Measurements from ENCODE around the gene KSR2. TPM values are rescaled to one million over a fixed set of nuclear protein-coding genes. Genes with fewer than 3 reads are reported as not detected.

KSR2 gene
- total RNA-seq, 2 donors from 2014 or later: 1.2 to 1.3 TPM

DNA sequence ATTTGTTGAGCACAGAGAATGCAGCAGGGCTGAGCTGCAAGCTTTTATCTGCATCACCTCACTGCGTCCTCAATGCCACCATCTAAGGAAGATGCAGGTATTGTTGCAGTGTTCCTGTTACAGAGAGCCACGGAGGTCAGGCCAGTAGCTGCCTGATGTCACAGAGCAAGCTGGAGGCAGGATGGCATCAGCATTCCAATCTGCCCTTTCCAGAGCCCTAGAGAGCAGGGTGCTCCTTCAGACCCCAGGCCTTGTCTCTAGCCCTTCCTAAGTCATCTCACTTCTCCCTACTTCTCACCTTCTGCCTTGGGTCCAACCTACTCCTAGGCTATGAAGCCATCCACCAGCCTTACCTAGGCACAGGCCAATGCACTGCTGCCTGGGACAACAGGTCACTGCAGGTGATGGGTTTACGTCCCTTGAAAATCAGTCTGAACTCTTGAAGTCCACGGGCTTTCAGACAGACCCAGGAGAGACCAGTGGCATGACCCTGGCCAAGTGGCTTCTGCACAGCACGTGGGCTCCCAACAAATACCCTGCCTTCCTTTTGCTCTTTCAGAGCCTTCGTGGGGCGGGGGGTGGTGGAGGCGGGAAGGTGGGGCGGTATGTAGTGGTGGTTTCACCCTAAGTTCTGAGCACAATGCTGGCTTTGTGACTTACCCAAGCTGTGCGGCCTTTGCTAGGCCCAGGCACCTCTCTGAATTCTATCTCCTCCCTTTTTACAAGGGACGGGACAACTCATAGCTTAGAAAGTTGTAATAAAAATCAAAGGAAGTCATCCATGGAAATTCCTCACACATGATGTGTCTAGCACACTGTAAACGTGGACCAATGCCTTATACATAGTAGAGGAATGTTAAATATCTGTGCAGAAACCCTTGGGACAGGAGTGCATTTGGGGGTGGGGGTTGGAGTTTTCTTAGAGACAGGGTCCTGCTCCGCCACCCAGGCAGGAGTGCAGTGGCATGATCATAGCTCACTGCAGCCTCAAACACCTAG is 136.0 kb downstream of the KSR2 start:
- no peak for DNase-seq
- Histone ChIP-seq H3K27ac (no peak overlapping the region), H3K27me3 (no peaks in the 10 kb centered on the region), H3K9ac (ENCODE audit: low read depth in 2 of 2, low read length in 2 of 2) (no peak overlapping the region), H3K9me3 (no peaks in the 10 kb centered on the region), H3K36me3 (no peaks in the 10 kb centered on the region), H3K4me3 (no peak overlapping the region), H3K4me1 (no peaks in the 10 kb centered on the region)
- TF ChIP-seq, protein P1, sequence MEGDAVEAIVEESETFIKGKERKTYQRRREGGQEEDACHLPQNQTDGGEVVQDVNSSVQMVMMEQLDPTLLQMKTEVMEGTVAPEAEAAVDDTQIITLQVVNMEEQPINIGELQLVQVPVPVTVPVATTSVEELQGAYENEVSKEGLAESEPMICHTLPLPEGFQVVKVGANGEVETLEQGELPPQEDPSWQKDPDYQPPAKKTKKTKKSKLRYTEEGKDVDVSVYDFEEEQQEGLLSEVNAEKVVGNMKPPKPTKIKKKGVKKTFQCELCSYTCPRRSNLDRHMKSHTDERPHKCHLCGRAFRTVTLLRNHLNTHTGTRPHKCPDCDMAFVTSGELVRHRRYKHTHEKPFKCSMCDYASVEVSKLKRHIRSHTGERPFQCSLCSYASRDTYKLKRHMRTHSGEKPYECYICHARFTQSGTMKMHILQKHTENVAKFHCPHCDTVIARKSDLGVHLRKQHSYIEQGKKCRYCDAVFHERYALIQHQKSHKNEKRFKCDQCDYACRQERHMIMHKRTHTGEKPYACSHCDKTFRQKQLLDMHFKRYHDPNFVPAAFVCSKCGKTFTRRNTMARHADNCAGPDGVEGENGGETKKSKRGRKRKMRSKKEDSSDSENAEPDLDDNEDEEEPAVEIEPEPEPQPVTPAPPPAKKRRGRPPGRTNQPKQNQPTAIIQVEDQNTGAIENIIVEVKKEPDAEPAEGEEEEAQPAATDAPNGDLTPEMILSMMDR (IDR thresholded peaks at IDR 0.05): no peak
- intact Hi-C loops (cut with DNase I): no loop called here

DNA sequence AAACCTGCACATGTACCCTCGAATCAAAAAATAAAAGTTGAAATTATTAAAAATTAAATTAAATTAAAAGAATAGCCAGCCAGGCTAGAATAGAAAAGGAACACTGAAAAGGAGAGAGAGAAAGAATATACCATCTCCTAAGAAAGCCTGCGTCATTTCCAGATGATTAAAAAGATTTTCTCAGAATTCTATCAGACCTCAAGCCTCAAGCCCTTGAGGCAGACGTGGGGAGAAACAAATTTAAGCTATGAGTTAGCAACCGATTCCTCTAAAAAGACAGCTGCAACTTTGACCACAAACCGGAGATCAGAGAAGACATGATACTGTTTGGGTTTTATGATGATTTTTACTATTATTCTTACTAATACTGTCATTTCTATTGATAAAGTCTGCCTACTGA is 138.3 kb downstream of the KSR2 start:
- H3K36me3 ChIP-seq: no peaks in the 10 kb centered on the region
- TF ChIP-seq, protein P1 (IDR thresholded peaks at IDR 0.05): no peak
- no peak overlapping the region for H3K9ac ChIP-seq (ENCODE audit: low read depth in 2 of 2, low read length in 2 of 2)
- no peaks in the 10 kb centered on the region for H3K27me3 ChIP-seq
- no peak overlapping the region for H3K27ac ChIP-seq
- no peaks in the 10 kb centered on the region for H3K4me1 ChIP-seq
- no peak overlapping the region for H3K4me3 ChIP-seq
- H3K9me3 ChIP-seq: no peaks in the 10 kb centered on the region
- DNase-seq: no peak
- intact Hi-C loops (cut with DNase I): no loop called here

DNA sequence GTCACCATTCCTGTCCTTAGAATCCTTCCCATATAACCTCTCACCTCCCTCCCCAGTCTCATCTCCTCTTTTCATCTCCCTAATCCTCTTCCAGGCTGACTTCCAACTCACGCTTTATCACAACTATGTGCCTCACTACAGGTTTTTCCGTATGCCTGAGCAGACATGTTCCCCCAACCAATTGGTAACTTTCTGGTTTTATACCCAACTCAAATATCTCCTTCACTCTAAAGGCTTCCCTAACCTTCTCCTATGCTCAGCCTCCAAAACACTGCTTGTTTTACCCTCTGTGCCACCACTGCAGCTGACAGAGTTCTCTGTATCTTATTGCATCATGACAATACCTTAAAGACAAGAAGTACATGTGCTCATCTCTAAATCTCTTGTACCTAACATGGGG is 139.7 kb downstream of the KSR2 start:
- Histone ChIP-seq H3K4me3 (no peak overlapping the region), H3K27me3 (no peaks in the 10 kb centered on the region), H3K9ac (ENCODE audit: low read depth in 2 of 2, low read length in 2 of 2) (no peak overlapping the region), H3K9me3 (no peaks in the 10 kb centered on the region), H3K27ac (no peak overlapping the region), H3K36me3 (no peaks in the 10 kb centered on the region), H3K4me1 (no peaks in the 10 kb centered on the region)
- intact Hi-C loops (cut with DNase I): no loop called here
- TF ChIP-seq, protein P1 (IDR thresholded peaks at IDR 0.05): no peak
- DNase-seq: no peak

DNA sequence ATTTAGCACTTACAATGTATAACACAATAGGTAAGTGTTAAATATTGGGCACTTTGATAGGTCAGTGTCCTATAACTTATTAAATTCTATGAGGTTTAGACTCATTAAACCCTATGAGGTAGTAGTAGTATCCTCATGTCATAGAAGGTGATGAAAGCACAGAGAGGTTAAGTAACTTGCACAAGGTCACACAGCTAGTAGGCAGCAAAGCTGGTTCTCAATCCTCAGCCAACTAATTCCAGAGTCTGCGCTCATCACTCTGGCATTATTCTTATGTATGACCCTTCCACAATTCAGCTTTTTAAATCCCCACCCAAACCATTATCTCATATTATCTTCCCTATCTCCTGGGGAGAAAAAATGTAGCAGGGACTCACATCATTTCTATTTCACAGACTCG is 141.1 kb downstream of the KSR2 start:
- Histone ChIP-seq H3K9ac (ENCODE audit: low read depth in 2 of 2, low read length in 2 of 2) (no peak overlapping the region), H3K9me3 (no peaks in the 10 kb centered on the region), H3K4me3 (no peak overlapping the region), H3K36me3 (no peaks in the 10 kb centered on the region), H3K27ac (no peak overlapping the region), H3K4me1 (no peaks in the 10 kb centered on the region), H3K27me3 (no peaks in the 10 kb centered on the region)
- DNase-seq: no peak
- TF ChIP-seq, protein P1 (IDR thresholded peaks at IDR 0.05): no peak
- intact Hi-C loops (cut with DNase I): no loop called here

DNA sequence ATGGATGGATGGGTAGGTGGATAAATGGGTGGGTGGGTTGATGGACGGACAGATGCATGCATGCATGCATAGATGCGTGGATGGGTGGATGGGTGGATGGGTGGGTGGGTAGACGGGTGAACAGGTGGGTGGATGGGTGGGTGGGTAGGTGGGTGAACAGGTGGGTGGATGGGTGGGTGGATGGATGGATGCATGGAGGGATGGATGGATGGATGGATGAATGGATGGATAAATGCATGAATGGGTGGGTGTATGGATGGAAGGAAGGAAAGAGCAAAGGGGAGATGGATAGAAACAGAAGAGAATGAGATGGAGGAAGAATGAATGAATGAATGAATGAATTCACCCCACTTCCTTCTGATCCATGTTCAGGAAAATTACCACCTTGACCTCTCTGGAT is 143.0 kb downstream of the KSR2 start:
- H3K27ac ChIP-seq: no peak overlapping the region
- no peaks in the 10 kb centered on the region for H3K4me1 ChIP-seq
- no peaks in the 10 kb centered on the region for H3K9me3 ChIP-seq
- intact Hi-C loops (cut with DNase I): no loop called here
- no peak overlapping the region for H3K9ac ChIP-seq (ENCODE audit: low read depth in 2 of 2, low read length in 2 of 2)
- no peaks in the 10 kb centered on the region for H3K36me3 ChIP-seq
- no peak overlapping the region for H3K4me3 ChIP-seq
- TF ChIP-seq, protein P1 (IDR thresholded peaks at IDR 0.05): no peak
- DNase-seq: no peak
- no peaks in the 10 kb centered on the region for H3K27me3 ChIP-seq

Measured in colonic mucosa (tissue), 4 donors.